ENCODE results near the gene COL16A1.

- TF ChIP-seq, protein P1, sequence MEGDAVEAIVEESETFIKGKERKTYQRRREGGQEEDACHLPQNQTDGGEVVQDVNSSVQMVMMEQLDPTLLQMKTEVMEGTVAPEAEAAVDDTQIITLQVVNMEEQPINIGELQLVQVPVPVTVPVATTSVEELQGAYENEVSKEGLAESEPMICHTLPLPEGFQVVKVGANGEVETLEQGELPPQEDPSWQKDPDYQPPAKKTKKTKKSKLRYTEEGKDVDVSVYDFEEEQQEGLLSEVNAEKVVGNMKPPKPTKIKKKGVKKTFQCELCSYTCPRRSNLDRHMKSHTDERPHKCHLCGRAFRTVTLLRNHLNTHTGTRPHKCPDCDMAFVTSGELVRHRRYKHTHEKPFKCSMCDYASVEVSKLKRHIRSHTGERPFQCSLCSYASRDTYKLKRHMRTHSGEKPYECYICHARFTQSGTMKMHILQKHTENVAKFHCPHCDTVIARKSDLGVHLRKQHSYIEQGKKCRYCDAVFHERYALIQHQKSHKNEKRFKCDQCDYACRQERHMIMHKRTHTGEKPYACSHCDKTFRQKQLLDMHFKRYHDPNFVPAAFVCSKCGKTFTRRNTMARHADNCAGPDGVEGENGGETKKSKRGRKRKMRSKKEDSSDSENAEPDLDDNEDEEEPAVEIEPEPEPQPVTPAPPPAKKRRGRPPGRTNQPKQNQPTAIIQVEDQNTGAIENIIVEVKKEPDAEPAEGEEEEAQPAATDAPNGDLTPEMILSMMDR (IDR thresholded peaks at IDR 0.05) = no peak
- no peak for TF ChIP-seq EP300 (IDR thresholded peaks at IDR 0.05)
- no peak for TF ChIP-seq POLR2A (IDR thresholded peaks at IDR 0.05)
Measured at GRCh38 chr1:31707711-31708110, 3.9 kb upstream of the COL16A1 start.

Measured in tibial nerve (tissue), 4 donors.